ENCODE data around the gene HUWE1.

- TF ChIP-seq POLR2A (IDR thresholded peaks at IDR 0.05), result no peak
- TF ChIP-seq CTCF (IDR thresholded peaks at IDR 0.05), result no peak
These were observed 138.9 kb downstream of the HUWE1 start for GRCh38 chrX:53547668-53548067.
